Heart right ventricle (tissue), 16 donors: ENCODE measurements around the gene DGKE. TPM values are rescaled to one million over a fixed set of nuclear protein-coding genes. Genes with fewer than 3 reads are reported as not detected.

Experiments used
- ATAC-seq, 8 donors: fragments of 200-7000 bp; cut with Tn5 transposase; one replicate each; pipeline ENCODE4 v1.9.1; 2020; ENCODE audit warnings: mild to moderate bottlenecking in 8 of 8, moderate library complexity in 8 of 8, moderate number of reproducible peaks in 1 of 8
- DNase-seq, 2 donors: peaks; one replicate each; pipeline ENCODE4 v3.0.0-alpha.2; 2020
- H3K27ac ChIP-seq, 10 donors: fragments of 200-600 bp; sonication (generic) in 2 of 10; one replicate each; pipeline versions ENCODE4 v1.5.0 to v1.8.0; 2020 to 2022; ENCODE audit warnings: mild to moderate bottlenecking in 3 of 10
- H3K27me3 ChIP-seq, 7 donors: fragments of 200-600 bp; one replicate each; pipeline ENCODE4 v1.8.0; 2021 to 2022; ENCODE audit warnings: mild to moderate bottlenecking in 2 of 7
- H3K36me3 ChIP-seq, 9 donors: fragments of 200-600 bp; sonication (generic) in 1 of 9; one replicate each; pipeline versions ENCODE4 v1.5.0 to v1.8.0; 2020 to 2022; ENCODE audit warnings: mild to moderate bottlenecking in 2 of 9
- H3K4me1 ChIP-seq, 9 donors: fragments of 200-600 bp; sonication (generic) in 1 of 9; one replicate each; pipeline versions ENCODE4 v1.5.0 to v1.8.0; 2020 to 2022; ENCODE audit warnings: mild to moderate bottlenecking in 4 of 9
- H3K4me3 ChIP-seq, 10 donors: fragments of 200-600 bp; sonication (generic) in 2 of 10; one replicate each; pipeline versions ENCODE4 v1.5.0 to v1.8.0; 2020 to 2022; ENCODE audit warnings: mild to moderate bottlenecking in 7 of 10, moderate library complexity in 2 of 10
- H3K9me3 ChIP-seq, 11 donors: fragments of 200-600 bp in 10 of 11; sonication (generic) in 2 of 11; one replicate each; pipeline versions ENCODE4 v1.5.0 to v1.8.0; 2013 to 2022; ENCODE audit warnings: mild to moderate bottlenecking in 2 of 11, control low read depth in 1 of 11, moderate library complexity in 1 of 11
- CTCF ChIP-seq, 9 donors: fragments of 200-600 bp; sonication (generic) in 2 of 9; IDR thresholded peaks; one replicate each; pipeline versions ENCODE4 v1.5.0 to v1.8.0; 2021 to 2022; ENCODE audit warnings: antibody characterized with exemption in 9 of 9, mild to moderate bottlenecking in 5 of 9, moderate library complexity in 1 of 9
- WGBS, 2 donors: extraction: QIAGEN DNeasy Blood & Tissue Kit; methylation state at CpG; one replicate each; pipeline ENCODE4 v1.1.7; 2013; ENCODE audit warnings: inconsistent platforms in 1 of 2; 5-methylcytosine and 5-hydroxymethylcytosine counted together
- intact Hi-C, 10 donors: fragments of 100-400 bp; cut with DNase I; formaldehyde crosslinking; loops; one replicate each; pipeline versions ENCODE4 v1.11.1 to v1.14.2; 2022
- polyA plus RNA-seq, 2 donors: library from polyadenylated mRNA; stranded (reverse); fragments of 200-250 nt; gene quantifications; one replicate each; pipeline ENCODE4 v1.2.3, GENCODE V29; 2013
- total RNA-seq, 10 donors: library from RNA; stranded (reverse); fragmentation: NEBNext Ultra II Directional in 3 of 10; extraction: Animal tissue kit (Norgen Biotek cat#: 25700) in 3 of 10; gene quantifications; one replicate each; pipeline versions ENCODE4 v1.2.1 to v1.2.4, GENCODE V29; 2021 to 2023
- donor health status: Arrhythmogenic right ventricular cardiomyopathy.
- donor health status: ischemic (EF 13 %, LVEDD 7.1; RV severe dilation, severe dysfunction).
- donor health status: healthy with polysubstance abuse.
- donor health status: DM: no; HTN: yes; CAD: no.
- donor health status: DM: no; HTN: no; CAD: no.
- donor health status: ischemic (EF 25% LVEDD 6.9; RV normal size, moderate dysfunction).
- donor health status: ischemic (EF 25% LVEDD 5.7; RV mildly dilated, moderate dysfunction).
- donor health status: healthy.
- donor health status: DM: yes; HTN: yes; CAD: no.
- donor health status: Ischemic cardiomyopathy.
- donor health status: ischemic (EF 35%, LVEDD 5.7; RV mildly dilated, moderate dysfunction).
- donor health status: nonischemic (EF 11% LVEDD 7.7; RV severe dilation, severe dysfunction).
- donor health status: DM: yes; HTN: yes; CAD: no.
- donor health status: PGD.
- donor health status: ischemic (EF 29% LVEDD 5.4; RV normal size, mild dysfunction).
- donor health status: nonischemic (EF 23%, LVEDD 6.1; RV moderate dilation, normal function).

Gene DGKE
- total and polyA plus RNA-seq, 12 donors: 0.71 to 5.3 (median 2.7) TPM

DNA sequence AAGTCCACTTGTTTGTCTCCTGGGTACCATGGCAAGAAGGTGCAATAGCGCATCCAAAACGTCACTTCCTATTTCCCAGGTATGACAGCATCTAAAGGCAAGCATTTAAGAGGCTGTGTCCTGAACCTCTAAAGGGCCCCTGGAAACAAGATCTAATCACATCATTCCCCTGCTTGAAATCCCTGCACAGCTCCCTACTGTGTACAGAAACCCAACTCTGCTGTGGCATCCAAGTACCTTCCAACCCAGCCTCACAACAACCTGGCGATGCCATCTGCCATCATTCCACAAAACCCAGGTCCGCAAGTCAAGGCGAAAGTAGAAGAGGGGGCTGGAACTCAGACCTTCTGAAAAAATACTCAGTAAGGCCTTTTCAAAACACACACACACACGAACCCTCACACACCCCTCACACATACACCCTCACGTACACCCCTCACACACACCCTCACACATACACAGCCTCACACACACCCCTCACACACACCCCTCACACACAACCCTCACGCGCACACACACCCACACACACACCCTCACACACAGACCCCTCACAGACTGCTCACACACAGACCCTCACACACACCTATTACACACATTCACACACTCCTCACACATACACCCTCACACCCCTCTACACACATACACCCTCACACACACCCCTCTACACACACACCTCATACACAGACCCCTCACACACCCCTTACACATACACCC lies 24.7 kb upstream of the DGKE start:
- no peak overlapping the region for H3K4me3 ChIP-seq
- no peak overlapping the region for H3K27ac ChIP-seq
- DNase-seq: no peak
- no peak for TF ChIP-seq CTCF (IDR thresholded peaks at IDR 0.05)
- peak in 2 of 8 donors; percentile 8 to 34 for ATAC-seq
- intact Hi-C loops: no loop called here
- H3K4me1 ChIP-seq: peaks cover 0 to 5% (median 0%) of the 10 kb centered on the region in 9 donors
- H3K27me3 ChIP-seq: peaks cover 0 to 8% (median 0%) of the 10 kb centered on the region in 7 donors
- H3K36me3 ChIP-seq: no peaks in the 10 kb centered on the region
- WGBS, 2 donors: 93 to 95% methylated on average over 9 of the region's 9 CpGs
- no peaks in the 10 kb centered on the region for H3K9me3 ChIP-seq

- intact Hi-C loops: no loop called here
- no peak overlapping the region for H3K4me3 ChIP-seq
- H3K27me3 ChIP-seq: peaks cover 0 to 8% (median 0%) of the 10 kb centered on the region in 7 donors
- DNase-seq: no peak
- no peak overlapping the region for H3K27ac ChIP-seq
- no peaks in the 10 kb centered on the region for H3K36me3 ChIP-seq
- WGBS, 2 donors: 95% methylated on average over 1 of the region's 1 CpG
- peaks cover 0 to 5% (median 0%) of the 10 kb centered on the region in 9 donors for H3K4me1 ChIP-seq
- no peak for TF ChIP-seq CTCF (IDR thresholded peaks at IDR 0.05)
- no peaks in the 10 kb centered on the region for H3K9me3 ChIP-seq
- peak in 3 of 8 donors; percentile 9 to 44 (median 21) for ATAC-seq
These were observed 24.2 kb upstream of the DGKE start for GRCh38 chr17:56809820-56810179.

DNA sequence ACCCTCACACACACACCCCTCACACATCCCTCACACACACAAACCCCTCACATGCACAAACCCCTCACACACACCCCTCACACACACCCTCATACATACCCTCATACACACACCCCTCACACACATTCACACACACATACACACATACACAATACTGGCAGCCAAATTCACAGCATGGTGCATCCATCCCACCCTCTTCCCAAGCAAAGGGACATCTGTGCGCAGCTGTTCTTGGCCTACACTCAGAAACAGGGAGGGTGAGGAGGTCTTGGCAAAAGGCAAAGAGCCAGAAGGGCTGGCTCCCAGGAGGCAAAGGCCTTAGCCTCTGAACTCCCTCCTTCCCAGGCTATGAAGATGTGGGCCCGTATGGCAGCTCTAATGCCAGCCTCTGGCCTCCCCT lies 23.6 kb upstream of the DGKE start:
- DNase-seq: no peak
- Histone ChIP-seq H3K27ac (no peak overlapping the region), H3K9me3 (no peaks in the 10 kb centered on the region), H3K4me1 (peaks cover 0 to 5% (median 0%) of the 10 kb centered on the region in 9 donors), H3K36me3 (no peaks in the 10 kb centered on the region), H3K27me3 (peaks cover 0 to 8% (median 0%) of the 10 kb centered on the region in 7 donors), H3K4me3 (no peak overlapping the region)
- intact Hi-C loops: no loop called here
- 63 to 74% methylated on average over 2 of the region's 2 CpGs for WGBS, 2 donors
- no peak for TF ChIP-seq CTCF (IDR thresholded peaks at IDR 0.05)
- peak in 7 of 8 donors; percentile 17 to 79 (median 38) for ATAC-seq

GRCh38 chr17:56810891-56811775 lies 22.8 kb upstream of the DGKE start:
- Histone ChIP-seq H3K4me1 (peaks cover 0 to 5% (median 0%) of the 10 kb centered on the region in 9 donors), H3K27ac (no peak overlapping the region), H3K27me3 (peaks cover 0 to 8% (median 0%) of the 10 kb centered on the region in 7 donors), H3K36me3 (no peaks in the 10 kb centered on the region), H3K4me3 (no peak overlapping the region), H3K9me3 (no peaks in the 10 kb centered on the region)
- no peak for DNase-seq
- TF ChIP-seq CTCF (IDR thresholded peaks at IDR 0.05): no peak
- ATAC-seq: no peak
- WGBS, 2 donors: 90 to 93% methylated on average over 12 of the region's 12 CpGs
- intact Hi-C loops: no loop called here
